OCI-M1 (cell line): ENCODE results near the gene RAB8A.
"Not testable (repeated sequence)": the region's sequence is repeated elsewhere in the genome, so short reads cannot be mapped to it uniquely, and the experiment has no call there.

ENCODE experiments used
- DNase-seq: peaks from one replicate; lab custom pipeline; 2025; lab: John Stamatoyannopoulos, UW

RAB8A gene

DNA sequence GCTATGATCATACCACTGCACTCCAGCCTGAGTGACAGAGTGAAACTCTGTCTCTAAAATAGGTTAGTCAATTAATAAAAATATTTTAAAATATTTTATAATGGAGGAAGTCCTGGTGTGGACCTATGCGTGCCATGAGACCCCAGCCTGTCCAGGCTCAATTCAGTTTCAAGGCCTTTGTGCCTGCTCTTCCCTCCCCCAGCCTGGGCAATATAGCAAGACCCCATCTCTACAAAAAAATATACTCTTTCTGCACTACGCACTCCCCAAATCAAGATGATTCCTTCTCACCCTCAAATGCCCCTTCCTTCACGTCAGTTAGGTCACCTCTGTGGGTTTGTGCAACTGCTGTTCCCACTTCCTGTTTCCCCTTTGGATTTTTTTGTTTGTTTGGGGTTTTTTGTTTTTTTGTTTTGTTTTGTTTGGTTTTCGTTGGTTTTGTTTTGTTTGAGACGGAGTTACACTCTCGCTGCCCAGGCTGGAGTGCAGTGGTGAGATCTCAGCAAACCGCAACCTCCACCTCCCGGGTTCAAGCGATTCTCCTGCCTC, 30.4 kb downstream of the RAB8A start:
- DNase-seq, result no peak

DNA sequence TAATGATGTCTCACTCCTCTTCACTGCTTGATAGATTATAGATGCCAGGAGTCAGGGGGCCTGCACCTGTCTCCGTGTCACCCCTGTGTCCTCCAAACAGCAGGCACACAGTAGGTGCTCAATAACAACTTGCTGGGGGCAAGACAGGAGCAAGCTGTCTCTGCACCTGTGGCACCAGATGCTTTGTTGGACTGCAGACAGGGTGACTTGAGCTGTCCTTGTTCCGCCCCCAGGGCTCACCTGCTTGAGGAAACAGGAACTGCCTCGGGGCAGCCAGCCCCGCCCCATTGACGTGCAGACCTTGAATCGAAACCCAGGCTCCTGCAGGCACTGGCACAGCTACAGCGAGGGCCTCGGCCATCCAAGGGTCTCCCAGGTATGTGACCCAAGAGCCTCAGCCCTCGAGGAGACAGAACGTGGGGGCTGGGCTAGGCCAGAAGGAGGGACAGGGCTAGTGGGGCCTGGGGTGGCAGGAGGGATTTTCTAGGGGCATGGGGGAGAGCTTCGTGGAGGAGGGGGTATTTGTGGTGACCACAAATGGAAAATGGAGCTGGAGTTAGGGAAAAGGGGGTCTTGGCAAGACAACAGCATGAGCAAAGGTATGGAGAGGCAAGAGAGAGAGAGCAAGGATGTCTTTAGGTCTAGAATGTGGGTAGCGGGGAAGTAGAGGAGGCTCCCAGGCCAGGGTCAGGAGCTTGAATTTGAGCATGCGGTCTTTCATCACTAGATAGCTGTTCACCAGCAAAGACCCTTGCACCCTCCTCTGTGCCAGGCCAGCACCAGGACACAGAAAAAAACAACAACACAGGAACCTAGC, 31.9 kb downstream of the RAB8A start, which contains the start of gene HSH2D:
TSS of gene HSH2D (plus strand) at position 287 of the 817 bp plus-strand sequence. CDS start 5,066 bp downstream, outside the sequence.
- peak; percentile 65 for DNase-seq

DNA sequence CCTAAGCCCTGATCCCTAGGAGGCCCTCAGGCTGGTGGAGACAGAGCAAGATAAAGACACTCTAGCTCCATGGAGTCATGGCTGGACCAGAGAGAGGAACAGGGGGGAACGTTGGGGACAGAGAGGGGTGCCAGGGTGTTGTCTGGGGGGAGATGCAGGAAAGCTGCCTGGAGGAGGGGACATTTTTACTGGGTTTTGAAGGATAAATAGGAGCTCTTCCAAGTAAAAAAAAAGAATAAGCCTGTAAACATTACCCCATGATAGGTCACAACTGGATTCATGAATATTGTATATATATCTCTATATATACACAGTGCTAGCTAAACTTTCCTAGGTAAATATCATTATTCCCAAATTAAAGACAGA, 32.5 kb downstream of the RAB8A start:
- DNase-seq, result no peak

DNA sequence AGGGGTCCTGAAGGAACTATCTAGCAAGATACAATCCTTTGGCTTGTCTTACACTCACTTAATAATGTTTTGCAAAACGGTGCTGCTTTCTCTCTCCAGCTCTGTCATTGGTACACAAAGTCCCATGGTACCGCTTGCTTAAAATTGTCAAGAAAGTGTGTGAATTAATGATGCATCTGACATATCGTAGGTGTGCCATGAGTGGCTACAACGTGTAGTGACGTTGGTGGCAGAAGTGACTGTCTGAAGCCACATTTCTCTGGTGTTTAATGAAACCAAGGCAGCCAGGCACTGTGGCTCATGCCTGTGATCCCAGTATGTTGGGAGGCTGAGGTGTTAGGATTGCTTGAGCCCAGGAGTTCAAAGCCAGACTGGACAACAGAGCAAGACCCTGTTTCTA, 34.4 kb downstream of the RAB8A start:
- DNase-seq, result no peak

DNA sequence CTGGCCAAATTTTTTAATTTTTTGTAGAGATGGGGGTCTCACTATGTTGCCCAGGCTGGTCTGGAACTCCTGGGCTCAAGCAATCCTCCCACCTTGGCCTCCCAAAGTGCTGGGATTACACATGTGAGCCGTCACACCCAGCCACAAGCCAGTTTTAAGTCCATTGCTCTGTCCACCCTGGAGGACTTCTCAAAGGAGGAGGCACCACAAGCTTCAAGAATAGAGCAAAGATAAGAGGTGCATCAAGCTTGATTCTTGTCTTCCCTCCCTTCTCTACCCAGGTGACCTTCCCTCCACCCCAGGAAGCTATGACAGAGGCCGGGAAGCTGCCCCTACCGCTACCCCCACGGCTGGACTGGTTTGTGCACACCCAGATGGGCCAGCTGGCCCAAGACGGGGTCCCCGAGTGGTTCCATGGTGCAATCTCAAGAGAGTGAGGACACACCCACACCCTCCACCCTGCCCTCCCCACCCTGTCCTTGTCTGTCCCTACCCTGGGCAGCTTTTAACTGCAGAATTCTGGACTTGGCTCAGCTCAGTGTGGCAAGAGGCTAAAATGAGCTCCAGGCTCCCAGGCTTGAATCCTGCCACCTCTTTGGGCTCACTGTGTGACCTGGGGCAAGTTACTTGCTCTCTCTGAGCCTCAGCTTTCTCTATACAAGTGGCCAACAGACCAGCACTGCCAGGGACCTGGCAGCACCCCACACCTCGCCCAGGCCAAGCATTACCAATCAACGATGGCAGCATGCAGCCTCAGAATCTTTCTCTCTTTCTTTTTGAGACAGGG, 36.9 kb downstream of the RAB8A start:
- no peak for DNase-seq

DNA sequence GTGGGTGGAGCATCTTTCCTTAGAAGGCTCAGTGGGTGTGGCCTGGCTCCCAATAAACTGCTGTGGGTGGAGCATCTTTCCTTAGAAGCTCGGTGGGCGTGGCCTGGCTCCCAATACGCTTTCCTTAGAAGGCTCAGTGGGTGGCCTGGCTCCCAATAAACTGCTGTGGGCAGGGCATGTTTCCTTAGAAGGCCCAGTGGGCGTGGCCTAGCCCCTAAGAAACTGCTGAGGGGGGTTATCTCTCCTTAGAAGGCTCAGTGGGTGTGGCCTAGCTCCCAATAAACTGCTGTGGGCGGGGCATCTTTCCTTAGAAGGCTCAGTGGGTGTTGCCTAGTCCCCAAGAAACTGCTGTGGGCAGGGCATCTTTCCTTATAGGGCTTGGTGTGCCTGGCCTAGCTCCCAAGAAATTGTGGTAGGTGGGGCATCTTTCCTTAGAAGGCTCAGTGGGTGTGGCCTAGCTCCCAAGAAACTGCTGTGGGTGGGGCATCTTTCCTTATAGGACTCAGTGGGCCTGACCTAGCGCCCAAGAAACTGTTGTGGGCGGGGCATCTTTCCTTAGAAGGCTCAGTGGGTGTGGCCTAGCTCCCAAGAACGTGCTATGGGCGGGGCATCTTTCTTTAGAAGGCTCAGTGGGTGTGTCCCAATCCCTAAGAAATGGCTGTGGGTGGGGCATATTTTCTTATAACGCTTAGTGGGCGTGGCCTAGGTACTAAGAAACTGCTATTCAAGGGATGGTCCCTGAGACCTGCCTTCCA, 42.1 kb downstream of the RAB8A start:
- DNase-seq, result peak; percentile 49

DNA sequence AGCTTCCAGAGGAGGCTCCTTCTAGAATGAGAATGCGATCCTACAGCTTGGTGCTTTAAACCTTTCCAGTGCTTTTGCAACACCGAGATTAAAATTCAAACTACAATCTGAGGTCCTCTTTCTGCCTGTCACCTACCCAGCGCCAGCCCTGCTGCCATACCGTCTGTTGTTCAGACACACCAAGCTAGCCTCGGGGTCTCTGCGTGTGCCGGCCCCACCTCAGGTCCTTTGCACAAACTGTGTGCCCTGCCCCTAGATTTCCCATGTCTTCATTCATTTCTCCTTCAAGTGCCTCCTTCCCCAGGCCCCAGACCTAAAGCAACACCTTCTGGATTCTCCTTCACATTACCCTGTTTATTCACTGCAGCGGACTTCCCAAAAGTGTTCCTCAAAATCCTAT, 42.9 kb downstream of the RAB8A start:
- no peak for DNase-seq

DNA sequence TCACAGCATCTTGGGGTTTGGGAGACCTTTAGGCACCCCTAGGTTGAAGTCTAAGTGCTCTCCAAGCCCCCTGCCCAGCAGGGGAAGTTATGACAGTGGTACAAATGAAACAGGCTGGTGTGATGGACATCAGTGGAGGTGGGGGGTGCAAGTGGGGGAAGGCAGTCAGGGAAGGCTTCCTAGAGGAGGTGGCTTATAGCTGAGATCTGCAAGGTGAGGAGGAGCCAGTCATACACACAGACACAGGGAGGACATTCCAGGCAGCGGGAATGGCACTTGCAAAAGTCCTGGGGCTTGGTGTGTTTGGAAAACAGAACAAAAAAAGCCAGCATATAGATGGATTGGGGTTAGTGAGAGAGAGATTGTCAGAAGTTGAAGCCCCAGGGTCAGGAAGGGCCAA, 43.4 kb downstream of the RAB8A start:
- DNase-seq, result no peak

DNA sequence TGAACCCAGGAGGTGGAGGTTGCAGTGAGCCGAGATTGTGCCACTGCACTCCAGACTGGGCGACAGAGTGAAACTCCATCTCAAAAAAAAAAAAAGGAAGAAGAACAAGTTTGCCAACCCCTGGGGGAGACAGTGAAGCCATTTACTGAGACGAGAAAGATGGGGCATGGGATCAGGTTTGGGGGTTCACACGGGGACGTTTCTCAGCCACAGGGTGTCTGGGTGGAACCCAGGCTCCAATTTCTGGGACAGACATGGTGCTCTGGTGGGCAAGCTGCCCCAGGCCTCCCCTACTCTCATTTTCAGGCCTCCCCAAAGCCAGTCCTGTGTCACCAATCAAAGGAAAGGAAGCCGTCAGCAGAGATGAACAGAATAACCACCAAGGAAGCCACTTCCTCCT, 45.2 kb downstream of the RAB8A start:
- no peak for DNase-seq

DNA sequence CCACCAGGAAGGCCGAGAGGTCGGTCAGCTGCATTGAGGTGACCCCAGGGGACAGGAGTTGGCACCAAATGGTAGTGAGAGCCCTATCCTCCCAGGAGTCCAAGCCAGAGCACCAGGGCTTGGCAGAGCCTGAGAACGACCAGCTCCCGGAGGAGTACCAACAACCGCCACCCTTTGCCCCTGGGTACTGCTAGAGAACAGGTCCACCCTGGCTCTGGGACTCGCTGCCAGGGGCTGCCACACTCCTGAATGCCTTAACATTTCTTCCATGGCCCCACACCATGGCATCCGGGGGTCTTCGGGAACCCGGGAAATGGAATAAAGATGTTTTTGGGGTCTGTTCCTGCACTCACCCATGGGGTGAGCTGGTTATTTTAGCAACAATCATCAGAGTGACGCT, 45.9 kb downstream of the RAB8A start:
- DNase-seq, result no peak

DNA sequence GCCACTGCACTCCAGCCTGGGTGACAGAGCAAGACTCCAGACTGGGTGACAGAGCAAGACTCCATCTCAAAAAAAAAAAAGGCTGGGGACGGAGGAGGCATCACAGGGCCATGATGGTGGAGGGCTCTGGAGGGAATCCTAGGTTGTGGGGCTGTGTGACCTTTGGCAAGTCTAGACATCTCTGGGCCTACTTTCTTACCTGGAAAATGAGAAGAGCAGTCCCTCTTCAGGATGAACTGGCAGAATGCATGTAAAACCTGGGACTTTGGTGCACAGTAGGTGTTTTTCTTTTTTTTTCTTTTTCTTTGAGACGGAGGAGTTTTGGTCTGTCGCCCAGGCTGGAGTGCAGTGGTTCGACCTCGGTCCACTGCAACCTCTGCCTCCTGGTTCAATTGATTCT, 48.0 kb downstream of the RAB8A start:
- DNase-seq, result no peak

DNA sequence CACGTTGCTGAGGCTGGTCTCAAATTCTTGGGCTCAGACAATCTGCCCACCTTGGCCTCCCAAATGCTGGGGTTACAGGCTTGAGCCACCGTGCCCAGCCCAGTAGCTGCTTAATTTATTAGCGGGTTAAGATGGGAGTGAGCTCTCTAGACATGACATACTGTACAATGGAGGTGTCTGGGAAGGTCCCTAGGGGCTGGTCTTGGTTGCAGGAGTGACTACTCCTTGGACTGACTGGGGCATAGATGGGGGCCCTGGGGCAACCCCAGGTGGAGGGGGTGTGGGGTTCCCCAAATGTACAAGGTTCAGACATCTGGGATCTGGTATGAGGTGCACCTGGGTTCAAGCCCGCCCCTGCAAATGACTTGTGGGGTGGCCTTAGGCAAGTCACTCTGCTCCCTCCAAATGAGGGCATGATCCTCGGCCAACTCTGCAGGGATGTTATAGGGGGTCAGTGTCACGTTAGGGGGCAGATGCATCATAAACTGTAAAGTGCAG, 48.8 kb downstream of the RAB8A start:
- DNase-seq, result no peak

DNA sequence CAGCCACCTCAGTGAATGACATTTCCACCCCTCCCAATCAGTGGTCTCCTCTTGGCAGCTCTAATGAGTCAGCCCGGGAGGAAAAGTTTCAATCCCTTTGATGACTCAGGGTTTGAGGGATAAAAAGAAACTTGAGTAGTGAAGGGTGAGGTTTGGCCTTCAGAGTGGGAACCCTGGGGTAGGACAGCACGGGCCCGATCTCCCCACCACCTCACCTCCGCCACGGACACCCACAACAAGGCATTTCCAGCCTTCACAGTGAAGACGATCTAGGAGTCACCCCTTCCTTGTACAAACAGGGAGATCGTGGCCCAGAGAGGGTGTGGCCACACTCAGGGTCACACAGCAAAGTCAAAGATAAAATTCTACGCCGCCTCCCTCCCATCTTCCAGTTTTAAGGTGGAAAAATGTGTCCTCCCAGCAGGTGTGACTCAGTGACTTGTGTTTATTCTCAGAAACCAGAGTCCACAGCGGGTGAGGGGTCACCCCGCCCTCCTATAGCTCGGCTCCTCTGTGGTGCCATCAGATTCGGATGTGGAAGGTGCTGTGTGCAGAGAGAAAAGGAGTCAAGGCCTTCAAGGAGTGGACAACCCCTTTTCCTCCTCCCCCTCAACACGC, 49.4 kb downstream of the RAB8A start:
- no peak for DNase-seq

DNA sequence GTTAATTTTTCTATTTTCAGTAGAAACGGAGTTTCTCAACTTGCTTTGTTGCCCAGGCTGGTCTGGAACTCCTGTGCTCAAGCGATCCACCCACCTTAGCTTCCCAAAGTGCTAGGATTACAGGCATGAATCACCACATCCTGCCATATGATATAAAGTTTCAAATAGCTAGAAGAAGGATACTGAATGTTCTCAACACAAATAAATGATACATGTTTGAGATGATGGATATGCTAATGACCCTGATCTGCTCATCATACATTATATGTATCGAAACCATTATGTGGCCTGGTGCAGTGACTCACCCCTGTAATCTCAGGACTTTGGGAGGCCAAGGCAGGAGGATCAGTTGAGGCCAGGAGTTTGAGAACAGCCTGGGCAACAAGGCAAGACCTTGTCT, 50.2 kb downstream of the RAB8A start:
- no peak for DNase-seq

DNA sequence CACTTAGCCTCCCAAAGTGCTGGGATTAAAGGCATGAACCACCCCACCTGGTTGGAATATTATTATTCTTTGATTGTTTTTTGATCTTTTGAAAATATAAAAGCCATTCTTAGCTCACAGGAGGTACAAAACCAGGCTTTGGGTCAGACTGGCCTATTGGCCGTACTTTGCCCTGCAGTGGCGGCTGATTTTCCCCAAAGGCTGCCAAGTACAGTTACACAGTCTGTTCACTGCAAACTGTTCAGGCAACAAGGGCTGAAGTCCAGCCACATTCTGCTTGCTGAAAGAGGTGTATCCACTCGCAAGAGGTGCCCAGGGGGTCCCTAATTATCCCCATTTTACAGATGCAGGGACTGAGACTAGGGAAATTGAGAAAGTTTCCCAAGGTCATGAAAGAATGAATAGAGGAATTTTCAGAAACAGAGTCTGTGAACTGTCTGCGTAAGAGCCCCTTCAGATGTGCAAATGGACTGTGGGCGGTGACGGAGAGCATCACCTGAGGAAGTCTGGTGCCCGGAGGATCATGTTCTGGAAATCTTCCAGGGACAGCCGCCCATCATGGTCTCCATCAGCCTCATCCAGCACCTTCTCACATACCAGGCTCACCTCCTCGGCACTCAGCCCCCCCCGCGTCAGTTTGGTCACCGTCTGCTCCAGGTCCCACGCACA, 52.7 kb downstream of the RAB8A start:
- DNase-seq, result no peak

DNA sequence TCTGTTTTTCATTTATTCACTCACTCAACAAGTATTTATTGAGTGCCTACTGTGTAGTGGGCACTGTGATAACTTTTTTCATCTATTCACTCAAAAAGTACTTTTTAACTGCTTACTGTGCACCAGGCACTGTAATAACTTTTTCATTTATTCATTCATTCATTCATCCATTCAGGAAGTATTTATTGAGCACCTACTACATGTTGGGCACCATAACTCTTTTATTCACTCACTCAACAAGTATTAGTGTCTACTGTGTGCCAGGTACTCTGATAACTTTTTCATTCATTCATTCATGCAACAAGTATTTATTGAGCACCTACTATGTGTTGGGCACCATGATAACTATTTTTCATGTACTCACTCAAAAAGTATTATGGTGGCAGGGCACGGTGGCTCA, 54.7 kb downstream of the RAB8A start:
- no peak for DNase-seq

DNA sequence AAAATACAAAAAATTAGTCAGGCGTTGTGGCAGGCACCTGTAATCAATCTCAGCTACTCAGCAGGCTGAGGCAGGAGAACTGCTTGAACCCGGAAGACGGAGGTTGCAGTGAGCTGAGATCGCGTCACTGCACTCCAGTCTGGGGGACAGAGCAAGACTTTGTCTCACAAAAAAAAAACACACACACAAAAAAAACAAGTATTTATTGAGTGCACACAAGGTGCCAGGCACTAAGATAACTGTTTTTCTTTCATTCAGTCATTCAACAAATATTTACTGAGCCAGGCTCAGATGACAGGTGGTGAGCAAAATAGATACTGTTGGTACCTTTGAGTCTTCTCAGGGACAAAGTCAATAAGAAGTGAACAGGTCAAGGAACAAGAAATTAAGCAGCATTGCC, 55.4 kb downstream of the RAB8A start:
- DNase-seq, result no peak

DNA sequence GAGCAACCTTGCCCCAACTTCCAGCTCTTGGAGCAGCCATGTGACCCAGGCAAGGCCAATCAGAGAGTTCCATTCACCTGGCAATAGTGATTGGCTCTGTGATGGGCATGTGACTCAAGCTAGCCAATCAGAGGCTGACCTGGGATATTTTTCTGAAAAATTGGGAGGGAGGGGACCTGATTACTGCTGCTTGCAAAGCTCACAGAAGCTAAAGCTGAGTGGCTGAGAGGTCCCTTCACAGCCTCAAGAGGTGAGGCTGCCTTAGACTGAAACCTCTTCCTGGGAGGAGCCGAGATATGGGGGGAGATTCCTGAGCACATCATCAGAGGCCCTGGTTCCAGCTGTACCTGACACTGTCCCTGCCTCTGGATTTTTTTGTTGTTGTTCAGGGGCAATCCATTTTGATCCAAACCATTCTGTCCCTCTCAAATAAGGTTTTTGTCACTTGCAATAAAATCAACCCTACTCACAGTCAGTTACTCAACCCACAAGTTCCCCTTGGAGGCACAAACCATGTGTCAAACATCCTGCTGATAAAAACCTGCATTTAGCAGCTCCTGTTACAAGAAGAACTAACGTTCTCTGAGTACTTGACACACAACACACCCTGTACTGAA, 56.9 kb downstream of the RAB8A start:
- DNase-seq, result peak; percentile 71

DNA sequence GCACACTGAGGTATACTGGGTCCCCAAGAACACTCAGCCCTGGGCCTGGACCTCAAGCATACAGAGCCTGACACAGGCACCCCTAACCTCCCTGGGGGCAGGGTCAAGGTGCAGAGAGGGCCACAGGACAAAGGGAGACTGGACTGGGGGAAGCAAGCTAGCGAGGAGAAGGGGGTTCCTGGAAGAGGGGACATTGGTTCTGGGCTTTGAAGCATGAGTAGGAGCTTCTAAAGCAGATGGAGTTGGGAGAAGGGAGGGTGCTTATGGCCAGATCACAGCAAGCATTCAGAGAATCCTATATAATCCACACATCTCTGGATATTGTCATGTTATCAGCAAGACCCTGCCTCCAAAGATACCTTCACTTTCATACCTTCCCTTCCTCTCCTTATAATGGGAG, 58.4 kb downstream of the RAB8A start:
- DNase-seq, result no peak

DNA sequence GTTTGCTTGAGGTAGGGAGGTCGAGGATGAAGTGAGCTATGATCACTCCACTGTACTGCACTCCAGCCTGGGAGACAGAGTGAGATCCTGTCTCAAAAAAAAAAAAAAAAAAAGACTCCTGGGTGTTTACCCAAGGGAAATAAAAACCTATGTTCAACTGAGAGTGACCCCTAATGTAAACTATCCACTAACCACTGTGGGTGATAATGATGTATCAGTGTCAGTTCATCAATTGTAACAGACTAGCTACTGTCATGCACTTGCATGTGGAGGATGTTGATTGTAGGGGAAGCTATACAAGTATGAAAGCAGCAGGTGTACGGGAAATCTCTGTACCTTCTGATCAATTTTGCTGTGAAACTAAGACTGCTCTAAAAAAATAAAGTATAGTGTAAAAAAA, 64.3 kb downstream of the RAB8A start:
- DNase-seq, result no peak

DNA sequence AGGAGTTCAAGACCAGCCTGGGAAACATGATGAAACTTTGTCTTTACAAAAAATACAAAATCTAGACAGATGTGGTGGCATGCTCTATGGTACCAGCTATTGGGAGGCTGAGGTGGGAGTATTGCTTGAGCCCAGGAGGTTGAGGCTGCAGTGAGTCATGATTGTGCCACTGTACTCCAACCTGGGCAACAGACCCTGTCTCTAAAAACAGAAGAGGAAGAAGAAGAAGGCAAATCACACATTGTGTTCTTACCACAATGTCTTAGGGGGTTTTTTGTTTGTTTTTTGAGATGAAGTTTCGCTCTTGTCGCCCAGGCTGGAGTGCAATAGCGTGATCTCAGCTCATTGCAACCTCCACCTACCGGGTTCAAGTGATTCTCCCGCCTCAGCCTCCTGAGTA, 67.2 kb downstream of the RAB8A start:
- DNase-seq, result not testable (repeated sequence)
